A549 (cell line): ENCODE results near the gene MYO6. TPM values are rescaled to one million over a fixed set of nuclear protein-coding genes. Genes with fewer than 3 reads are reported as not detected.

Source experiments
- ATAC-seq, 2 experiments: fragments of 200-7000 bp in 1 of 2; fragments of >200 bp in 1 of 2; cut with Nextera tagmentation in 1 of 2; cut with Tn5 transposase in 1 of 2; 3 replicates each; pipeline versions ENCODE4 v1.8.0 to v1.9.1; 2018 to 2020; ENCODE audit warnings: mild to moderate bottlenecking in 1 of 2, moderate library complexity in 1 of 2
- CTCF ChIA-PET: fragments of 300-600 bp; sonication (Branson Sonifier 250); formaldehyde crosslinking; extraction: SDS; loops from one replicate; lab custom pipeline; 2021; ENCODE audit warnings: antibody characterized with exemption, inconsistent platforms; lab: Yijun Ruan, JAX
- POLR2A ChIA-PET: fragments of 350-600 bp; formaldehyde crosslinking; extraction: SDS; loops from one replicate; lab custom pipeline; 2021; ENCODE audit warnings: antibody characterized with exemption, inconsistent platforms; lab: Yijun Ruan, JAX
- DNase-seq, 2 experiments: peaks; one replicate each; pipeline versions ENCODE4 v3.0.0 to v3.0.0-alpha.2; 2011 to 2016; ENCODE audit warnings: low read depth in 1 of 2, low spot score in 1 of 2
- FAIRE-seq: peaks from 2 replicates; lab custom pipeline; 2011; peaks lifted over from hg19 to GRCh38; lab: Jason Lieb, UNC
- H3K27ac ChIP-seq, 2 experiments: fragments of >200 bp; sonication (Bioruptor Twin); formaldehyde crosslinking; 3 replicates each; pipeline ENCODE4 v1.5.1; 2016 to 2017
- H3K4me1 ChIP-seq: fragments of >200 bp; sonication (Bioruptor Twin); formaldehyde crosslinking; 3 replicates; pipeline ENCODE4 v1.6.1; 2016
- H3K4me2 ChIP-seq: fragments of >200 bp; sonication (Bioruptor Twin); formaldehyde crosslinking; 3 replicates; pipeline ENCODE4 v1.6.1; 2016
- H3K4me3 ChIP-seq: fragments of >200 bp; sonication (Bioruptor Twin); formaldehyde crosslinking; 3 replicates; pipeline ENCODE4 v1.5.1; 2016
- H3K9me3 ChIP-seq: fragments of >200 bp; sonication (Bioruptor Twin); formaldehyde crosslinking; 3 replicates; pipeline ENCODE4 v1.6.1; 2016
- BHLHE40 ChIP-seq: IDR thresholded peaks from 2 replicates; pipeline ENCODE4 v1.6.1; 2012; ENCODE audit warnings: low read depth, low read length, inconsistent platforms
- CBX8 ChIP-seq: fragments of 200-600 bp; sonication (generic); IDR thresholded peaks from 2 replicates; pipeline ENCODE4 v1.6.1; 2016
- CHD2 ChIP-seq: fragments of 150-350 bp; IDR thresholded peaks from 2 replicates; pipeline ENCODE4 v1.6.1; 2014; ENCODE audit warnings: low read length; ENCODE audit not compliant: partially characterized antibody
- CHD4 ChIP-seq: fragments of 200-600 bp; sonication (generic); IDR thresholded peaks from 2 replicates; pipeline ENCODE4 v1.6.1; 2016; ENCODE audit warnings: antibody characterized with exemption, mild to moderate bottlenecking, borderline replicate concordance
- EHF ChIP-seq: fragments of 250-450 bp; sonication (Bioruptor Pico); IDR thresholded peaks from 2 replicates; pipeline ENCODE4 v1.5.0; 2020; ENCODE audit warnings: mild to moderate bottlenecking
- FOSB ChIP-seq: fragments of 250-450 bp; sonication (Bioruptor Pico); IDR thresholded peaks from 2 replicates; pipeline ENCODE4 v1.5.0; 2020; ENCODE audit warnings: mild to moderate bottlenecking, moderate library complexity
- FOXS1 ChIP-seq: fragments of 250-450 bp; sonication (Bioruptor Pico); IDR thresholded peaks from 2 replicates; pipeline ENCODE4 v1.5.0; 2020; ENCODE audit warnings: mild to moderate bottlenecking, moderate library complexity
- HDAC2 ChIP-seq: fragments of 200-600 bp; sonication (generic); IDR thresholded peaks from 2 replicates; pipeline ENCODE4 v1.6.1; 2016
- HEYL ChIP-seq: fragments of 250-450 bp; sonication (Bioruptor Pico); IDR thresholded peaks from 2 replicates; pipeline ENCODE4 v1.8.0; 2021; ENCODE audit warnings: mild to moderate bottlenecking, moderate library complexity
- HOXB13 ChIP-seq: fragments of 250-450 bp; sonication (Bioruptor Pico); IDR thresholded peaks from 2 replicates; pipeline ENCODE4 v1.5.0; 2020; ENCODE audit warnings: low read depth, mild to moderate bottlenecking, moderate library complexity
- JUNB ChIP-seq: fragments of >200 bp; sonication (Bioruptor Twin); formaldehyde crosslinking; IDR thresholded peaks from 2 replicates; pipeline ENCODE4 v1.6.1; 2016
- KDM1A ChIP-seq: fragments of 200-600 bp; sonication (generic); IDR thresholded peaks from 2 replicates; pipeline ENCODE4 v1.6.1; 2016; ENCODE audit warnings: low read depth, mild to moderate bottlenecking
- KDM5A ChIP-seq: fragments of 200-600 bp; sonication (generic); IDR thresholded peaks from 2 replicates; pipeline ENCODE4 v1.6.1; 2016; ENCODE audit warnings: antibody characterized with exemption, mild to moderate bottlenecking
- MAX ChIP-seq: IDR thresholded peaks from 2 replicates; pipeline ENCODE4 v1.6.1; 2012
- MAZ ChIP-seq: fragments of 150-350 bp; IDR thresholded peaks from 2 replicates; pipeline ENCODE4 v1.6.1; 2014; ENCODE audit warnings: antibody characterized with exemption, low read depth, low read length, borderline replicate concordance
- MYC ChIP-seq: IDR thresholded peaks from 2 replicates; pipeline ENCODE4 v1.6.1; 2012; ENCODE audit warnings: mild to moderate bottlenecking, inconsistent platforms, low read length, improper control_type of control experiment, borderline replicate concordance
- NFE2L2 ChIP-seq: fragments of 150-350 bp; conservative IDR thresholded peaks from 2 replicates; pipeline ENCODE4 v1.6.1; 2014; ENCODE audit warnings: low read length
- NPAS2 ChIP-seq: fragments of 250-450 bp; sonication (Bioruptor Pico); IDR thresholded peaks from 2 replicates; pipeline ENCODE4 v1.8.0; 2022; ENCODE audit warnings: mild to moderate bottlenecking, moderate library complexity, borderline replicate concordance
- PHF8 ChIP-seq: fragments of 200-600 bp; sonication (generic); IDR thresholded peaks from 2 replicates; pipeline ENCODE4 v1.6.1; 2016; ENCODE audit warnings: low read depth, mild to moderate bottlenecking, antibody characterized with exemption, moderate library complexity, borderline replicate concordance
- RAD21 ChIP-seq, 2 experiments: fragments of >200 bp in 1 of 2; sonication (Bioruptor Twin) in 1 of 2; formaldehyde crosslinking in 1 of 2; IDR thresholded peaks in 1 of 2; conservative IDR thresholded peaks in 1 of 2; 2 replicates in 1 of 2; 3 replicates in 1 of 2; pipeline ENCODE4 v1.6.1; 2012 to 2018; ENCODE audit warnings: inconsistent platforms in 1 of 2
- RARB ChIP-seq: fragments of 250-450 bp; sonication (Bioruptor Pico); IDR thresholded peaks from 2 replicates; pipeline ENCODE4 v1.8.0; 2021; ENCODE audit warnings: mild to moderate bottlenecking, moderate library complexity
- RCOR1 ChIP-seq: fragments of 150-350 bp; IDR thresholded peaks from 2 replicates; pipeline ENCODE4 v1.6.1; 2014; ENCODE audit warnings: antibody characterized with exemption, low read length, low read depth
- REST ChIP-seq: fragments of 200-600 bp; sonication (generic); IDR thresholded peaks from 2 replicates; pipeline ENCODE4 v1.6.1; 2016; ENCODE audit warnings: antibody characterized with exemption, mild to moderate bottlenecking, moderate library complexity
- RNF2 ChIP-seq: fragments of 200-600 bp; sonication (generic); IDR thresholded peaks from 2 replicates; pipeline ENCODE4 v1.6.1; 2016; ENCODE audit warnings: low read depth, mild to moderate bottlenecking, antibody characterized with exemption, moderate library complexity, borderline replicate concordance
- SMC3 ChIP-seq: fragments of >200 bp; sonication (Bioruptor Twin); formaldehyde crosslinking; IDR thresholded peaks from 3 replicates; pipeline ENCODE4 v1.6.1; 2018; ENCODE audit warnings: inconsistent platforms
- TFCP2L1 ChIP-seq: fragments of 250-450 bp; sonication (Bioruptor Pico); IDR thresholded peaks from 2 replicates; pipeline ENCODE4 v1.5.0; 2021; ENCODE audit warnings: mild to moderate bottlenecking
- ZNF302 ChIP-seq: fragments of 250-450 bp; sonication (Bioruptor Pico); IDR thresholded peaks from 2 replicates; pipeline ENCODE4 v1.9.0; 2021; ENCODE audit warnings: inconsistent platforms, mild to moderate bottlenecking, moderate library complexity
- WGBS: methylation state at CpG from one replicate; pipeline ENCODE4 v1.1.6; 2017; ENCODE audit errors: missing lambda C conversion rate; 5-methylcytosine and 5-hydroxymethylcytosine counted together
- polyA plus RNA-seq, 4 experiments: library from polyadenylated mRNA; depleted of rRNA in 3 of 4; stranded (reverse); fragments of >200 nt; fragmentation: RNase III in 1 of 4; extraction: RNeasy Plus Mini Kit Qiagen cat#74134 plus additional on column Dnase treatment in 1 of 4; gene quantifications; 2 replicates in 3 of 4; 3 replicates in 1 of 4; pipeline ENCODE4 v1.2.3, GENCODE V29; 2011 to 2017
- TF ChIP-seq, protein P1 (sequence below): fragments of 250-450 bp; sonication (Bioruptor Pico); IDR thresholded peaks from 2 replicates; pipeline ENCODE4 v1.5.0; 2020; ENCODE audit warnings: low read depth, mild to moderate bottlenecking, moderate library complexity
- TF ChIP-seq, protein P2 (sequence below): fragments of >200 bp; sonication (Bioruptor Twin); formaldehyde crosslinking; IDR thresholded peaks from 3 replicates; pipeline ENCODE4 v1.6.1; 2016
- TF ChIP-seq, protein P3 (sequence below): fragments of >200 bp; sonication (Bioruptor Twin); formaldehyde crosslinking; IDR thresholded peaks from 2 replicates; pipeline ENCODE4 v1.6.1; 2016

The MYO6 gene
- polyA plus RNA-seq, 2 of the 4 experiments (the other 2 are of a cell fraction), result 10.8 to 17.3 TPM

GRCh38 chr6:75856902-75857301 lies 107.9 kb downstream of the MYO6 start (continued):
- TF ChIP-seq CBX8, result no peak
- no peak for TF ChIP-seq HOXB13 (CRISPR knock-in tag)
- no peak for TF ChIP-seq HEYL
- no peak for TF ChIP-seq KDM5A
- TF ChIP-seq RAD21 (conservative IDR thresholded peaks at IDR 0.05 in 1 of 2, IDR thresholded peaks at IDR 0.05 in 1 of 2), result no peak

GRCh38 chr6:75863001-75863400 lies 114.0 kb downstream of the MYO6 start:
- 92% methylated on average over 3 of the region's 3 CpGs for WGBS
- Histone ChIP-seq H3K9me3 (no peaks in the 10 kb centered on the region), H3K4me3 (no peak overlapping the region), H3K4me2 (no peak overlapping the region)
- POLR2A ChIA-PET, result no interaction called here
- FAIRE-seq, result no peak
- ATAC-seq, result no peak
- TF ChIP-seq CHD4 (no peak), FOSB (CRISPR knock-in tag) (no peak), RNF2 (no peak), CHD2 (no peak), BHLHE40 (no peak), NPAS2 (CRISPR knock-in tag) (no peak), RARB (no peak), KDM5A (no peak), NFE2L2 (no peak), FOXS1 (CRISPR knock-in tag) (no peak)
- TF ChIP-seq, protein P1, sequence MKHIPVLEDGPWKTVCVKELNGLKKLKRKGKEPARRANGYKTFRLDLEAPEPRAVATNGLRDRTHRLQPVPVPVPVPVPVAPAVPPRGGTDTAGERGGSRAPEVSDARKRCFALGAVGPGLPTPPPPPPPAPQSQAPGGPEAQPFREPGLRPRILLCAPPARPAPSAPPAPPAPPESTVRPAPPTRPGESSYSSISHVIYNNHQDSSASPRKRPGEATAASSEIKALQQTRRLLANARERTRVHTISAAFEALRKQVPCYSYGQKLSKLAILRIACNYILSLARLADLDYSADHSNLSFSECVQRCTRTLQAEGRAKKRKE (CRISPR knock-in tag), result no peak
- TF ChIP-seq, all 56 proteins: peak for 0
- no peak for DNase-seq
- CTCF ChIA-PET, result interaction anchor here (1.6 kb wide), 1 partner anchor 12 kb away, joined by 3 read pairs; no protein-coding TSS in a partner anchor
- no peak overlapping the region for H3K27ac ChIP-seq
- no peaks in the 10 kb centered on the region for H3K4me1 ChIP-seq

DNA sequence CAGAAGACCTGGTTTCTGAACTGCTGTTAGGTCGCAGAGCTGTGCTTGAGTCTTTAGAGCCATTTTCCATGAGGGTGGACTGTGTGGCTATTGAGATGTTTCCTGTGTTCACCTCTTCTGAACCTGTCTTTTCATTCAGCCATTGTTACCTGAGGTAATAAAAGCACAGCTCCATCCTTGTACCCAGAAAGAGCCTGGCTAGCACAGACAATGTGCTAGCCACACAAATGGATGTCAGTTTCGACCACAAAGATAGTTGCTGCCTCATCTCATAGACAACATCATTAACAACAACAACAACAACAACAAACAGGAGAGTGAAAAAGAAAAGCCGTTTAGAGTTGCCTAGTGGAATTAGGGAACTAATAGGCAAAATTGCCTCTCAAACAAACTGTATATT lies 114.7 kb downstream of the MYO6 start:
- FAIRE-seq, result no peak
- Histone ChIP-seq H3K27ac (no peak overlapping the region), H3K9me3 (no peaks in the 10 kb centered on the region), H3K4me2 (no peak overlapping the region), H3K4me1 (no peaks in the 10 kb centered on the region), H3K4me3 (no peak overlapping the region)
- WGBS, result 64% methylated on average over 3 of the region's 3 CpGs
- CTCF ChIA-PET, result interaction anchor here (0.6 kb wide), 1 partner anchor 30 kb away, joined by 3 read pairs; no protein-coding TSS in a partner anchor
- no peak for DNase-seq
- TF ChIP-seq MYC (no peak), HEYL (no peak), RCOR1 (no peak), KDM5A (no peak), CHD4 (no peak), JUNB (no peak), KDM1A (no peak), PHF8 (no peak), REST (no peak), MAX (no peak), TFCP2L1 (CRISPR knock-in tag) (no peak), RARB (no peak), EHF (CRISPR knock-in tag) (no peak), HDAC2 (no peak), SMC3 (no peak), MAZ (no peak), ZNF302 (CRISPR knock-in tag) (no peak), FOSB (CRISPR knock-in tag) (no peak)
- TF ChIP-seq, protein P2, sequence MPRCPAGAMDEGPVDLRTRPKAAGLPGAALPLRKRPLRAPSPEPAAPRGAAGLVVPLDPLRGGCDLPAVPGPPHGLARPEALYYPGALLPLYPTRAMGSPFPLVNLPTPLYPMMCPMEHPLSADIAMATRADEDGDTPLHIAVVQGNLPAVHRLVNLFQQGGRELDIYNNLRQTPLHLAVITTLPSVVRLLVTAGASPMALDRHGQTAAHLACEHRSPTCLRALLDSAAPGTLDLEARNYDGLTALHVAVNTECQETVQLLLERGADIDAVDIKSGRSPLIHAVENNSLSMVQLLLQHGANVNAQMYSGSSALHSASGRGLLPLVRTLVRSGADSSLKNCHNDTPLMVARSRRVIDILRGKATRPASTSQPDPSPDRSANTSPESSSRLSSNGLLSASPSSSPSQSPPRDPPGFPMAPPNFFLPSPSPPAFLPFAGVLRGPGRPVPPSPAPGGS, result no peak
- TF ChIP-seq, protein P3, sequence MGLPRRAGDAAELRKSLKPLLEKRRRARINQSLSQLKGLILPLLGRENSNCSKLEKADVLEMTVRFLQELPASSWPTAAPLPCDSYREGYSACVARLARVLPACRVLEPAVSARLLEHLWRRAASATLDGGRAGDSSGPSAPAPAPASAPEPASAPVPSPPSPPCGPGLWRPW, result no peak
- ATAC-seq, result no peak
- POLR2A ChIA-PET, result no interaction called here
